ENCODE data around the gene EMP2.

EMP2 gene

GRCh38 chr16:10609402-10609774 is 29.0 kb upstream of the EMP2 start:
- ChIA-PET POLR2A (no interaction called here), CTCF (interaction anchor here (0.6 to 2.2 kb wide), 7 partner anchors 9 to 47 kb away, joined by 3 to 5 read pairs (median 4); no protein-coding TSS in a partner anchor)
- DNase-seq (ENCODE audit: extremely low spot score), result no peak
- no peak for TF ChIP-seq CTCF (IDR thresholded peaks at IDR 0.05; ENCODE audit: control extremely low read depth, extremely low read depth, low read depth, missing control alignments)

- ChIA-PET CTCF (interaction anchor here (0.6 to 2.2 kb wide), 6 partner anchors 11 to 47 kb away, joined by 3 to 5 read pairs (median 4); no protein-coding TSS in a partner anchor), POLR2A (no interaction called here)
- no peak for DNase-seq (ENCODE audit: extremely low spot score)
- TF ChIP-seq CTCF (IDR thresholded peaks at IDR 0.05; ENCODE audit: control extremely low read depth, extremely low read depth, low read depth, missing control alignments), result no peak
Observed at GRCh38 chr16:10608687-10609401, 28.4 kb upstream of the EMP2 start.

- CTCF ChIA-PET, result interaction anchor here (1.7 to 1.9 kb wide), 2 partner anchors 8 to 62 kb away, joined by 3 to 4 read pairs; no protein-coding TSS in a partner anchor
- DNase-seq (ENCODE audit: extremely low spot score), result no peak
- POLR2A ChIA-PET, result no interaction called here
- no peak for TF ChIP-seq CTCF (IDR thresholded peaks at IDR 0.05; ENCODE audit: control extremely low read depth, extremely low read depth, low read depth, missing control alignments)
Observed at GRCh38 chr16:10607157-10607556, 26.8 kb upstream of the EMP2 start.

GRCh38 chr16:10606607-10607006 is 26.2 kb upstream of the EMP2 start:
- no peak for DNase-seq (ENCODE audit: extremely low spot score)
- TF ChIP-seq CTCF (IDR thresholded peaks at IDR 0.05; ENCODE audit: control extremely low read depth, extremely low read depth, low read depth, missing control alignments), result no peak
- ChIA-PET POLR2A (no interaction called here), CTCF (interaction anchor here (1.7 to 1.9 kb wide), 2 partner anchors 8 to 63 kb away, joined by 3 to 4 read pairs; no protein-coding TSS in a partner anchor)

GRCh38 chr16:10605636-10606035 is 25.2 kb upstream of the EMP2 start:
- DNase-seq (ENCODE audit: extremely low spot score), result no peak
- CTCF ChIA-PET, result interaction anchor here (0.6 kb wide), 1 partner anchor 18 kb away, joined by 3 read pairs; no protein-coding TSS in a partner anchor
- TF ChIP-seq CTCF (IDR thresholded peaks at IDR 0.05; ENCODE audit: control extremely low read depth, extremely low read depth, low read depth, missing control alignments), result no peak
- POLR2A ChIA-PET, result no interaction called here

- ChIA-PET POLR2A (no interaction called here), CTCF (interaction anchor here (0.7 to 1.7 kb wide), 2 partner anchors 87 to 135 kb away, joined by 3 to 5 read pairs; no protein-coding TSS in a partner anchor)
- TF ChIP-seq CTCF (IDR thresholded peaks at IDR 0.05; ENCODE audit: control extremely low read depth, extremely low read depth, low read depth, missing control alignments), result no peak
- no peak for DNase-seq (ENCODE audit: extremely low spot score)
Observed at GRCh38 chr16:10601444-10602408, 21.3 kb upstream of the EMP2 start.
